Astrocyte (in vitro differentiated cells and primary cell): ENCODE results near the gene TMEM108.

Source experiments
- EZH2 ChIP-seq: IDR thresholded peaks from 2 replicates; pipeline ENCODE4 v1.6.1; 2012; ENCODE audit warnings: mild to moderate bottlenecking, low read length, inconsistent platforms; ENCODE audit not compliant: insufficient read depth
- TF ChIP-seq, protein P1 (sequence below): IDR thresholded peaks from 2 replicates; pipeline ENCODE4 v1.5.1; 2011; ENCODE audit warnings: low read depth, mild to moderate bottlenecking, inconsistent platforms, low read length, moderate library complexity; ENCODE audit not compliant: insufficient read depth

GRCh38 chr3:133413161-133414020 is 375.2 kb downstream of the TMEM108 start:
- TF ChIP-seq, protein P1, sequence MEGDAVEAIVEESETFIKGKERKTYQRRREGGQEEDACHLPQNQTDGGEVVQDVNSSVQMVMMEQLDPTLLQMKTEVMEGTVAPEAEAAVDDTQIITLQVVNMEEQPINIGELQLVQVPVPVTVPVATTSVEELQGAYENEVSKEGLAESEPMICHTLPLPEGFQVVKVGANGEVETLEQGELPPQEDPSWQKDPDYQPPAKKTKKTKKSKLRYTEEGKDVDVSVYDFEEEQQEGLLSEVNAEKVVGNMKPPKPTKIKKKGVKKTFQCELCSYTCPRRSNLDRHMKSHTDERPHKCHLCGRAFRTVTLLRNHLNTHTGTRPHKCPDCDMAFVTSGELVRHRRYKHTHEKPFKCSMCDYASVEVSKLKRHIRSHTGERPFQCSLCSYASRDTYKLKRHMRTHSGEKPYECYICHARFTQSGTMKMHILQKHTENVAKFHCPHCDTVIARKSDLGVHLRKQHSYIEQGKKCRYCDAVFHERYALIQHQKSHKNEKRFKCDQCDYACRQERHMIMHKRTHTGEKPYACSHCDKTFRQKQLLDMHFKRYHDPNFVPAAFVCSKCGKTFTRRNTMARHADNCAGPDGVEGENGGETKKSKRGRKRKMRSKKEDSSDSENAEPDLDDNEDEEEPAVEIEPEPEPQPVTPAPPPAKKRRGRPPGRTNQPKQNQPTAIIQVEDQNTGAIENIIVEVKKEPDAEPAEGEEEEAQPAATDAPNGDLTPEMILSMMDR, result no peak
- no peak for TF ChIP-seq EZH2
